GM18508 (cell line): ENCODE data around the gene ARIH2.

Experiments used
- ATAC-seq: cut with Tn5 transposase; IDR thresholded peaks from one replicate; pipeline ENCODE4 v1.9.1; 2021; ENCODE audit warnings: moderate number of reproducible peaks; ENCODE audit not compliant: insufficient read depth, unreplicated experiment

ARIH2 gene

GRCh38 chr3:48966876-48967361 lies 48.3 kb downstream of the ARIH2 start:
- ATAC-seq, result no peak

- ATAC-seq, result no peak
Observed at GRCh38 chr3:48970586-48970985, 51.9 kb downstream of the ARIH2 start.

- ATAC-seq, result no peak
Observed at GRCh38 chr3:48974076-48974864, 55.6 kb downstream of the ARIH2 start.

- no peak for ATAC-seq
Observed at GRCh38 chr3:48979451-48979850, 60.8 kb downstream of the ARIH2 start.

GRCh38 chr3:48980295-48980694 lies 61.7 kb downstream of the ARIH2 start:
- ATAC-seq, result no peak

GRCh38 chr3:48982016-48982415 lies 63.4 kb downstream of the ARIH2 start:
- no peak for ATAC-seq

GRCh38 chr3:48982686-48983085 lies 64.0 kb downstream of the ARIH2 start:
- ATAC-seq, result no peak

- no peak for ATAC-seq
Observed at GRCh38 chr3:48983096-48983495, 64.5 kb downstream of the ARIH2 start.

GRCh38 chr3:48984663-48985062 lies 66.0 kb downstream of the ARIH2 start:
- no peak for ATAC-seq

- no peak for ATAC-seq
Observed at GRCh38 chr3:48985831-48986376, 67.3 kb downstream of the ARIH2 start.

GRCh38 chr3:48989126-48989795 lies 70.6 kb downstream of the ARIH2 start:
- ATAC-seq, result no peak

- ATAC-seq, result no peak
Observed at GRCh38 chr3:48989796-48990635, 71.4 kb downstream of the ARIH2 start, which contains the start of gene P4HTM. Gene P4HTM (plus strand): TSS chr3:48990241. CDS start chr3:48990257, 16 bp downstream.

GRCh38 chr3:48990636-48991469 lies 72.2 kb downstream of the ARIH2 start:
- ATAC-seq, result no peak

- ATAC-seq, result no peak
Observed at GRCh38 chr3:48991851-48992545, 73.4 kb downstream of the ARIH2 start.

- ATAC-seq, result no peak
Observed at GRCh38 chr3:48993834-48994233, 75.2 kb downstream of the ARIH2 start.

GRCh38 chr3:48996640-48997039 lies 78.0 kb downstream of the ARIH2 start:
- no peak for ATAC-seq

- no peak for ATAC-seq
Observed at GRCh38 chr3:48997102-48997635, 78.5 kb downstream of the ARIH2 start.

- ATAC-seq, result no peak
Observed at GRCh38 chr3:48997714-48998637, 79.3 kb downstream of the ARIH2 start.
